Dendritic cell treated with granulocyte-macrophage colony-stimulating factor and Interleukin-4, amounts not matched to agents 40 ng/mL and 50 ng/mL, for 4 days (primary cell): ENCODE measurements around the gene PKMYT1.
"Not testable (repeated sequence)": the region's sequence is repeated elsewhere in the genome, so short reads cannot be mapped to it uniquely, and the experiment has no call there.

Source experiments
- H3K27ac Mint-ChIP-seq: one replicate; pipeline ENCODE4 v1.8.0; 2022; ENCODE audit warnings: mild to moderate bottlenecking, mixed read lengths
- H3K27me3 Mint-ChIP-seq: one replicate; pipeline ENCODE4 v1.8.0; 2022; ENCODE audit warnings: mild to moderate bottlenecking, mixed read lengths
- H3K36me3 Mint-ChIP-seq: one replicate; pipeline ENCODE4 v1.8.0; 2022; ENCODE audit warnings: low read depth, mixed read lengths
- H3K4me1 Mint-ChIP-seq: one replicate; pipeline ENCODE4 v1.8.0; 2022; ENCODE audit warnings: low read depth, mixed read lengths
- H3K4me3 Mint-ChIP-seq: one replicate; pipeline ENCODE4 v1.8.0; 2022; ENCODE audit warnings: mild to moderate bottlenecking, moderate library complexity, mixed read lengths
- H3K9me3 Mint-ChIP-seq: one replicate; pipeline ENCODE4 v1.8.0; 2022; ENCODE audit warnings: mixed read lengths
- intact Hi-C: fragments of 100-400 bp; cut with micrococcal nuclease; formaldehyde crosslinking; loops from one replicate; pipeline ENCODE4 v1.15.0; 2022

The PKMYT1 gene

GRCh38 chr16:2942045-2942444, 38.2 kb downstream of the PKMYT1 start:
- Mint-ChIP-seq H3K9me3 (no peaks in the 10 kb centered on the region), H3K27ac (no peak overlapping the region), H3K36me3 (peaks cover 81% of the 10 kb centered on the region), H3K27me3 (no peaks in the 10 kb centered on the region), H3K4me3 (no peak overlapping the region), H3K4me1 (no peaks in the 10 kb centered on the region)
- intact Hi-C loops: no loop called here

GRCh38 chr16:2939968-2940367, 40.3 kb downstream of the PKMYT1 start:
- Mint-ChIP-seq H3K9me3 (no peaks in the 10 kb centered on the region), H3K27ac (no peak overlapping the region), H3K4me1 (no peaks in the 10 kb centered on the region), H3K4me3 (no peak overlapping the region), H3K27me3 (no peaks in the 10 kb centered on the region), H3K36me3 (peaks cover 92% of the 10 kb centered on the region)
- intact Hi-C loops: no loop called here

GRCh38 chr16:2938206-2938605, 42.0 kb downstream of the PKMYT1 start:
- Mint-ChIP-seq H3K27ac (no peak overlapping the region), H3K4me3 (no peak overlapping the region), H3K4me1 (no peaks in the 10 kb centered on the region), H3K36me3 (peaks cover 100% of the 10 kb centered on the region), H3K27me3 (no peaks in the 10 kb centered on the region), H3K9me3 (no peaks in the 10 kb centered on the region)
- intact Hi-C loops: no loop called here

DNA sequence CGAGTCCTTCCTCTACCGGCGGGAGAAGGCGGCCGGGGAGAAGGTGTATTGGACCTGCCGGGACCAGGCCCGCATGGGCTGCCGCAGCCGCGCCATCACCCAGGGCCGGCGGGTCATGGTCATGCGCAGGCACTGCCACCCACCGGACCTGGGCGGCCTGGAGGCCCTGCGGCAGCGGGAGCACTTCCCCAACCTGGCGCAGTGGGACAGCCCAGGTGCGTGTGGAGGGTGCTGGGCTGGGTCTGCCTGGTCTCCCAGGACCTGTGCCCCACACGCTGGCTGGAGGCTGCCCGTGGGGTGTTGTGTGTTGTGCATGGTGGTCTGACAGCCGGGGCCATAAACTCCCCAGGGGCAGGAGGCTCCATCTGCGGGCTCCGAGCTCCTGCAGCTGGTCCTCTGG, 43.1 kb downstream of the PKMYT1 start:
- Mint-ChIP-seq H3K4me1 (no peaks in the 10 kb centered on the region), H3K4me3 (no peak overlapping the region), H3K27ac (no peak overlapping the region), H3K27me3 (no peaks in the 10 kb centered on the region), H3K36me3 (peaks cover 100% of the 10 kb centered on the region), H3K9me3 (no peaks in the 10 kb centered on the region)
- intact Hi-C loops: no loop called here

GRCh38 chr16:2936436-2937011, 43.7 kb downstream of the PKMYT1 start:
- H3K4me1 Mint-ChIP-seq: no peaks in the 10 kb centered on the region
- H3K27me3 Mint-ChIP-seq: no peaks in the 10 kb centered on the region
- intact Hi-C loops: no loop called here
- peaks cover 100% of the 10 kb centered on the region for H3K36me3 Mint-ChIP-seq
- no peak overlapping the region for H3K27ac Mint-ChIP-seq
- H3K9me3 Mint-ChIP-seq: no peaks in the 10 kb centered on the region
- no peak overlapping the region for H3K4me3 Mint-ChIP-seq

GRCh38 chr16:2934450-2934849, 45.8 kb downstream of the PKMYT1 start:
- Mint-ChIP-seq H3K36me3 (peaks cover 96% of the 10 kb centered on the region), H3K4me3 (no peak overlapping the region), H3K27me3 (no peaks in the 10 kb centered on the region), H3K27ac (no peak overlapping the region), H3K9me3 (no peaks in the 10 kb centered on the region), H3K4me1 (no peaks in the 10 kb centered on the region)
- intact Hi-C loops: no loop called here

- Mint-ChIP-seq H3K4me3 (no peak overlapping the region), H3K4me1 (no peaks in the 10 kb centered on the region), H3K27me3 (no peaks in the 10 kb centered on the region), H3K9me3 (no peaks in the 10 kb centered on the region), H3K36me3 (peaks cover 96% of the 10 kb centered on the region), H3K27ac (no peak overlapping the region)
- intact Hi-C loops: no loop called here
These were observed 46.5 kb downstream of the PKMYT1 start for GRCh38 chr16:2933701-2934100.

- Mint-ChIP-seq H3K9me3 (no peaks in the 10 kb centered on the region), H3K4me3 (no peak overlapping the region), H3K27ac (no peak overlapping the region), H3K4me1 (no peaks in the 10 kb centered on the region), H3K36me3 (peaks cover 94% of the 10 kb centered on the region), H3K27me3 (no peaks in the 10 kb centered on the region)
- intact Hi-C loops: no loop called here
These were observed 47.1 kb downstream of the PKMYT1 start for GRCh38 chr16:2933136-2933535.

- peaks cover 76% of the 10 kb centered on the region for H3K36me3 Mint-ChIP-seq
- H3K27me3 Mint-ChIP-seq, H3K27ac Mint-ChIP-seq, H3K4me3 Mint-ChIP-seq, H3K9me3 Mint-ChIP-seq, H3K4me1 Mint-ChIP-seq, intact Hi-C loops: not testable (repeated sequence)
These were observed 48.9 kb downstream of the PKMYT1 start for GRCh38 chr16:2931231-2931914.

DNA sequence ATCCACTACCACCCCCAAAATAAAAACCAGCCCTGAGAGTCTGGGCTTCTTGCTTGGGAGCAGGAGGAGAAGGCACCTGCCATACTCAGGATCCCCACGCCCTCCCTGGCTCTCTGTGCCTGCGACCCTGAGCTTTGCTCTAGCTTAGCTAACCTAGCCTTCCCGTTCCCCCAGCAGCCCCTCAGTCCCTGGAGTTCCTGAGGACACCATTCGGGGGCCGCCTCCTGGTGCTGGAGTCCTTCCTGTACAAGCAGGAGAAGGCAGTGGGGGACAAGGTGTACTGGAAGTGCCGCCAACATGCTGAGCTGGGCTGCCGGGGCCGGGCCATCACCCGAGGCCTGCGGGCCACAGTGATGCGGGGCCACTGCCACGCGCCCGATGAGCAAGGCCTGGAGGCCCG, 50.0 kb downstream of the PKMYT1 start:
- intact Hi-C loops: no loop called here
- Mint-ChIP-seq H3K9me3 (no peaks in the 10 kb centered on the region), H3K27me3 (no peaks in the 10 kb centered on the region), H3K4me1 (peaks cover 8% of the 10 kb centered on the region), H3K4me3 (no peak overlapping the region), H3K36me3 (peaks cover 67% of the 10 kb centered on the region), H3K27ac (no peak overlapping the region)

GRCh38 chr16:2929693-2930092, 50.6 kb downstream of the PKMYT1 start:
- Mint-ChIP-seq H3K4me3 (no peak overlapping the region), H3K36me3 (peaks cover 67% of the 10 kb centered on the region), H3K9me3 (no peaks in the 10 kb centered on the region), H3K27ac (no peak overlapping the region), H3K4me1 (peaks cover 8% of the 10 kb centered on the region), H3K27me3 (no peaks in the 10 kb centered on the region)
- intact Hi-C loops: no loop called here

DNA sequence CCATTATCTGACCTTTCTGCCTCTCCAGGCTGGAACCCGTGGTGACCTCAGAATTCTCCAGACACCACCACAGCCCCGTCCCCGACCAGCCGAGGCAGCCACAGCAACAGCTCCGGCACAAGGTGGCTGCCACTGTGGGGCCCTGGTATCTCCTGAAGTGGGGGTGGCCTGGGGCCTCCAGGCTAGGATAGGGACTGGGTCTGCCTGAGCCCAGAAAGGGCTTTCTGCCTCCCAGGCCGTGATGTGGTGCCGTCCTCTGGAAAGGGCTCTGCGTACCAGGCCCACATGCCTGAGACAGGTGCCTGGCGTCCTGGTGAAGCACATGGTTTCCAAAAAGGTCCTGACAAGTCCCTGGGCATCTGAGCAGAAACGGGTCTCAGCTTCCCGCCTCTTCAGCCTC, 51.5 kb downstream of the PKMYT1 start:
- H3K27ac Mint-ChIP-seq: no peak overlapping the region
- H3K9me3 Mint-ChIP-seq: no peaks in the 10 kb centered on the region
- intact Hi-C loops: no loop called here

GRCh38 chr16:2928151-2928550, 52.1 kb downstream of the PKMYT1 start:
- H3K4me3 Mint-ChIP-seq, H3K27me3 Mint-ChIP-seq, H3K4me1 Mint-ChIP-seq, H3K9me3 Mint-ChIP-seq, H3K27ac Mint-ChIP-seq, intact Hi-C loops: not testable (repeated sequence)
- peaks cover 66% of the 10 kb centered on the region for H3K36me3 Mint-ChIP-seq

More for the DNA sequence above, 51.5 kb downstream of the PKMYT1 start:
- peaks cover 66% of the 10 kb centered on the region for H3K36me3 Mint-ChIP-seq
- H3K4me1 Mint-ChIP-seq: peaks cover 8% of the 10 kb centered on the region
- H3K4me3 Mint-ChIP-seq: no peak overlapping the region
- H3K27me3 Mint-ChIP-seq: no peaks in the 10 kb centered on the region

DNA sequence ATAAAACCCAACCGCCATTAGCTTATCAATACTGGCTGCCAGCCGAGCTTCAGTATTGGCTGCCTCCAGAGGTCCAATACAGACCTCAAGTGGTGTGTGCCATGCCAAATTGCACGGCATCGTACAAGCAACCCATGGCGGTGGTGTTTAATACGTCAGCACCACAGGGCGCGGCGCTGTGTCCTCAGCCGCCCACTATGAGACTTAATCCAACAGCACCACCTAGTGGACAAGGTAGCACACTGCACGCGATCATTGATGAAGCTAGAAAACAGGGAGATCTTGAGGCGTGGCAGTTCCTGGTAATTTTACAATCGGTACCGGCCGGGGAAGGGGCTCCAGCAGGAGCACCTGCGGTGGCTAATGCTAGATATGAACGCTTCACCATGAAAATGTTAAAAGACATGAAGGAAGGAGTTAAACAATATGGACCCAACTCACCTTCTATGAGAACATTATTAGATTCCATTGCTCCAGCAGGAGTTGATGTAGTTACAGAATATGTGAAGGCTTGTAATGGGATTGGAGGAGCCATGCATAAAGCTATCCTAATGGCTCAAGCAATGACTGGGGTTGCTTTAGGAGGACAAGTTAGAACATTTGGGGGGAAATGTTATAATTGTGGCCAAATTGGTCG, 53.1 kb downstream of the PKMYT1 start:
- H3K9me3 Mint-ChIP-seq: no peaks in the 10 kb centered on the region
- intact Hi-C loops: no loop called here
- no peak overlapping the region for H3K4me3 Mint-ChIP-seq
- H3K27ac Mint-ChIP-seq: no peak overlapping the region
- H3K4me1 Mint-ChIP-seq: peaks cover 8% of the 10 kb centered on the region
- H3K27me3 Mint-ChIP-seq: no peaks in the 10 kb centered on the region
- peaks cover 66% of the 10 kb centered on the region for H3K36me3 Mint-ChIP-seq

GRCh38 chr16:2926650-2926999, 53.6 kb downstream of the PKMYT1 start:
- no peaks in the 10 kb centered on the region for H3K27me3 Mint-ChIP-seq
- H3K27ac Mint-ChIP-seq: no peak overlapping the region
- H3K4me1 Mint-ChIP-seq: peaks cover 8% of the 10 kb centered on the region
- H3K9me3 Mint-ChIP-seq: no peaks in the 10 kb centered on the region
- H3K4me3 Mint-ChIP-seq: no peak overlapping the region
- H3K36me3 Mint-ChIP-seq: peaks cover 66% of the 10 kb centered on the region
- intact Hi-C loops: no loop called here
